ENCODE results near the gene SLC22A23.

Gene SLC22A23

DNA sequence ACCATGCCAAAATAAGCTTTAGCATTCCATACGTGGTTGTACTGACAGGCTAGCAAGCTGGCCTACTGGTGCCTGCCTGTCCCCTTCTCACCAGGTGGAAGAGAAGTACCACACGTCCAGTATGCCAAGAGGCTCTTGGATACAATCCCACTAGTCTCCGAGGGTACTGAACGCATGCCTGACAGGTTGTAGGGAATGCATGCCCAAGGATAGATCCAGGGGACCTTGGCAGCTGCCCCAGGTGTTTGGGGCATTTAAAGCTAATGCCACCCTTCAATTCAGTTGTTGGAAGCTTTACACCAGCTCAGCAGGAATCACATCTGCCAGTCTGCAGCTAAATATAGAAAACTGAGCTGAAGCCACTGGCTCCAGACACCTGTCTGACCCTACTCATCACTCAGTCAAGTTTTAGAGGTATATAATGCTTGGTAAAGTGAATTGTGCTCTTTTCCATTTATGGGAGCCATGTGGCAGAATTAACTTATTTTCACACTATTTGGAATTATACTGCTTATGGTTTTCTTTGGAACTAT is 234.3 kb downstream of the SLC22A23 start:
- no peak for DNase-seq (ENCODE audit: low read depth)

DNA sequence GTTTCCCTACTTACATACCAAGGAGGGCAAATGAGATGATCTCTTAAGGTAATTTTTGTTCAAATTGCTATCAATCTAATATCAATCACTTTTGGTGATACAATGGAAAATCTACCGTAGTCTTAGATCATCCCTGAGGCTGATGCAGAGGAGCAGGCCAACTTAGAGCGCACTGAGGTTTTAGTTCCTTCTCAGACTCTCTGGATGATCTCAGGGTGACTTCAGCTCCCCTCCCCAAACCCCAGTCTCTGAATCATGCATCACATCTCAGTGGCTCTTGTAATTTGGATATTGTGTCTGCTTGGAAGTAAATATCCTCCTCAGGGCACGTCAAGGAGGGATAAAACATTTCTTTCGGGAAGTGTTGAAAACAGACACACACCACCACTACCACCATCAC is 235.3 kb downstream of the SLC22A23 start:
- no peak for DNase-seq (ENCODE audit: low read depth)

DNA sequence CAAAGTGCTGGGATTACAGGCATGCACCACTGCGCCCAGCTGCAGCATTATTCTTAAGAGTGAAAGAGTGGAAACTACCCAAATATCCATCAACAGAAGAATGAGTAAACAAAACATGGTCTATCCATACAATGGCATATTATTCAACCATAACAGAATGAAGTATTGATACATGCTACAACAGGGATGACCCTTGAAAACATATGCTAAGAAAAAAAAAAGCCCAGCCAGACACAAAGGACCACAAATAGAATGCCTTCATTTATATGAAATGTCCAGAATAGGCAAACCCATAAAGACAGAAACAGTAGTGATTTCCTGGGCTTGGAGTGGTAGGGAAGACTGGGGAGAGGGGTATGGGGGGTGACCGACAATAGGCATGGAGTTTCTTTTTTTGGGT is 236.5 kb downstream of the SLC22A23 start:
- DNase-seq (ENCODE audit: low read depth), result no peak
